Endothelial cell of umbilical vein (primary cell): ENCODE data around the gene STOML1. TPM values are rescaled to one million over a fixed set of nuclear protein-coding genes. Genes with fewer than 3 reads are reported as not detected.

ENCODE experiments used
- BruUV-seq: library from RNA; stranded (reverse); fragments of 400-500 nt; replicated peaks from 2 replicates; lab custom pipeline; 2021; lab: Mats Ljungman, UMichigan
- CTCF ChIA-PET: fragments of 300-600, 350-600 bp; sonication (Branson Sonifier 250); formaldehyde crosslinking; loops from one replicate; lab custom pipeline; 2021; ENCODE audit warnings: antibody characterized with exemption, inconsistent platforms; lab: Charles Lee
- POLR2A ChIA-PET: fragments of 300-600, 350-600 bp; sonication (Branson Sonifier 250); formaldehyde crosslinking; loops from one replicate; lab custom pipeline; 2021; ENCODE audit warnings: antibody characterized with exemption, inconsistent platforms; lab: Charles Lee
- DNase-seq: peaks from one replicate; pipeline ENCODE4 v3.0.0-alpha.2; 2011; ENCODE audit warnings: low read depth, low spot score
- FAIRE-seq: peaks from 2 replicates; lab custom pipeline; 2011; peaks lifted over from hg19 to GRCh38; lab: Jason Lieb, UNC
- H2AFZ ChIP-seq: 2 replicates; pipeline ENCODE4 v1.6.0; 2012; ENCODE audit warnings: low read depth, low read length, control low read depth, inconsistent platforms
- H3K27ac ChIP-seq: 2 replicates; pipeline ENCODE4 v1.5.1; 2011; ENCODE audit warnings: low read depth, mild to moderate bottlenecking, control low read depth, low read length, moderate library complexity; ENCODE audit not compliant: insufficient read depth
- H3K27me3 ChIP-seq, 2 experiments: 2 replicates each; pipeline versions ENCODE4 v1.6.0 to v1.6.1; 2011; ENCODE audit warnings: low read length in 2 of 2, mixed read lengths in 1 of 2; ENCODE audit not compliant: control insufficient read depth in 2 of 2, insufficient read depth in 2 of 2
- H3K36me3 ChIP-seq, 2 experiments: 2 replicates in 1 of 2; 3 replicates in 1 of 2; pipeline ENCODE4 v1.5.1; 2011; ENCODE audit warnings: low read length in 2 of 2, mild to moderate bottlenecking in 1 of 2, moderate library complexity in 1 of 2; ENCODE audit not compliant: control insufficient read depth in 2 of 2, insufficient read depth in 2 of 2; ENCODE audit errors: extremely low read depth in 1 of 2
- H3K4me1 ChIP-seq: 3 replicates; pipeline ENCODE4 v1.5.1; 2011; ENCODE audit warnings: mild to moderate bottlenecking, low read length; ENCODE audit not compliant: control insufficient read depth, insufficient read depth; ENCODE audit errors: extremely low read depth
- H3K4me2 ChIP-seq: 2 replicates; pipeline ENCODE4 v1.6.1; 2011; ENCODE audit warnings: low read length, control low read depth, mixed read lengths; ENCODE audit not compliant: insufficient read depth
- H3K4me3 ChIP-seq, 3 experiments: fragments of 200-600 bp in 1 of 3; sonication (generic), shearing (Covaris generic) in 1 of 3; replicated peaks in 1 of 3; 2 replicates each; pipeline ENCODE4 v1.5.1; 2011 to 2016; ENCODE audit warnings: control low read depth in 3 of 3, low read length in 3 of 3, mild to moderate bottlenecking in 2 of 3, inconsistent platforms in 1 of 3, low read depth in 1 of 3, moderate library complexity in 1 of 3; ENCODE audit not compliant: insufficient read depth in 1 of 3
- H3K79me2 ChIP-seq: 2 replicates; pipeline ENCODE4 v1.6.0; 2012; ENCODE audit warnings: low read length, inconsistent platforms; ENCODE audit not compliant: control insufficient read depth, insufficient read depth
- H3K9ac ChIP-seq: replicated peaks from 2 replicates; pipeline ENCODE3; 2011; ENCODE audit warnings: low read length, control low read depth; ENCODE audit not compliant: insufficient read depth; ENCODE audit errors: extremely low read depth
- H3K9me1 ChIP-seq: replicated peaks from 3 replicates; pipeline ENCODE4 v1.6.0; 2011; ENCODE audit warnings: mild to moderate bottlenecking, low read length; ENCODE audit not compliant: control insufficient read depth, insufficient read depth; ENCODE audit errors: extremely low read depth
- H3K9me3 ChIP-seq: replicated peaks from 2 replicates; pipeline ENCODE4 v1.5.1; 2012; ENCODE audit warnings: low read length, inconsistent platforms; ENCODE audit not compliant: control insufficient read depth, insufficient read depth
- H4K20me1 ChIP-seq: replicated peaks from 2 replicates; pipeline ENCODE3; 2011; ENCODE audit warnings: mild to moderate bottlenecking, low read length; ENCODE audit not compliant: control insufficient read depth, insufficient read depth; ENCODE audit errors: extremely low read depth
- CTCF ChIP-seq, 2 donors: IDR thresholded peaks; 1 replicate in 1 of 2; 2 replicates in 1 of 2; pipeline ENCODE4 v1.5.1; 2011; ENCODE audit warnings: low read length in 2 of 2, mild to moderate bottlenecking in 2 of 2, moderate library complexity in 2 of 2, control low read depth in 1 of 2, inconsistent platforms in 1 of 2, low read depth in 1 of 2; ENCODE audit not compliant: insufficient read depth in 1 of 2; ENCODE audit errors: extremely low read depth in 1 of 2
- EZH2 ChIP-seq: IDR thresholded peaks from 2 replicates; pipeline ENCODE4 v1.6.1; 2012; ENCODE audit warnings: borderline replicate concordance, low read depth, mild to moderate bottlenecking, moderate library complexity, low read length, inconsistent platforms; ENCODE audit not compliant: severe bottlenecking
- FOS ChIP-seq: IDR thresholded peaks from 2 replicates; pipeline ENCODE4 v1.6.1; 2011; ENCODE audit warnings: mild to moderate bottlenecking, low read length, moderate library complexity, borderline replicate concordance; ENCODE audit not compliant: insufficient read depth
- GATA2 ChIP-seq: IDR thresholded peaks from 2 replicates; pipeline ENCODE4 v1.7.0; 2011; ENCODE audit warnings: low read depth, mild to moderate bottlenecking, moderate library complexity, mixed read lengths, low read length; ENCODE audit not compliant: insufficient read length, insufficient read depth
- JUN ChIP-seq: IDR thresholded peaks from 2 replicates; pipeline ENCODE4 v1.6.1; 2011; ENCODE audit warnings: borderline replicate concordance, low read depth; ENCODE audit not compliant: insufficient read length, insufficient read depth
- MAX ChIP-seq: IDR thresholded peaks from 2 replicates; pipeline ENCODE4 v1.6.1; 2011; ENCODE audit not compliant: insufficient read depth, insufficient read length
- MYC ChIP-seq: IDR thresholded peaks from one replicate; pipeline ENCODE4 v1.6.1; 2011; ENCODE audit warnings: mild to moderate bottlenecking, low read depth, low read length
- POLR2A ChIP-seq: IDR thresholded peaks from 2 replicates; pipeline ENCODE4 v1.6.1; 2012; ENCODE audit warnings: low read depth, mild to moderate bottlenecking, control low read depth, low read length
- POLR2AphosphoS5 ChIP-seq: IDR thresholded peaks from 2 replicates; pipeline ENCODE4 v1.6.1; 2012; ENCODE audit warnings: low read depth, mild to moderate bottlenecking, control low read depth, low read length, moderate library complexity; ENCODE audit not compliant: insufficient read depth
- dilution Hi-C: fragments of 300-500 bp; cut with MboI; formaldehyde crosslinking; loops from one replicate; pipeline ENCODE4 v1.15.0; 2019; ENCODE audit warnings: low sequenced_read_pairs; ENCODE audit not compliant: extremely low pct_ligation_motif_present
- intact Hi-C: fragments of 100-400 bp; cut with micrococcal nuclease; formaldehyde crosslinking; loops from one replicate; pipeline ENCODE4 v1.10.0; 2022
- polyA plus RNA-seq, 4 experiments: library from polyadenylated mRNA; depleted of rRNA in 3 of 4; stranded (reverse) in 3 of 4; unstranded in 1 of 4; fragments of >200 nt; gene quantifications; 2 replicates each; pipeline versions ENCODE4 v1.2.1 to v1.2.3, GENCODE V29; 2011 to 2012; ENCODE audit warnings: missing spikeins in 1 of 4
- total RNA-seq: library from RNA; stranded (reverse); gene quantifications from 2 replicates; pipeline ENCODE4 v1.2.3, GENCODE V29; 2021

STOML1 gene
- total and polyA plus RNA-seq, 2 donors (not counting 3 experiments of a cell fraction or from before 2014, with no cell fraction given): 12.9 to 15.4 TPM

- no peaks in the 10 kb centered on the region for H3K79me2 ChIP-seq
- peak; percentile 49 for DNase-seq
- no peak overlapping the region for H3K9ac ChIP-seq
- H3K27me3 ChIP-seq: no peaks in the 10 kb centered on the region
- CTCF ChIA-PET: interaction anchor here (0.9 to 7.0 kb wide), 8 partner anchors 9 to 333 kb away, joined by 3 to 53 read pairs (median 4); no protein-coding TSS in a partner anchor
- no TSS peak for BruUV-seq
- intact Hi-C loops: no loop called here
- H3K36me3 ChIP-seq: no peaks in the 10 kb centered on the region
- no peak overlapping the region for H2AFZ ChIP-seq
- peaks cover 56% of the 10 kb centered on the region for H3K4me1 ChIP-seq
- POLR2A ChIA-PET: no interaction called here
- FAIRE-seq: peak; percentile 83
- H3K9me3 ChIP-seq: no peaks in the 10 kb centered on the region
- H3K27ac ChIP-seq: peak overlapping the region; percentile 26
- dilution Hi-C loops: no loop called here
- no peaks in the 10 kb centered on the region for H4K20me1 ChIP-seq
- no peak for TF ChIP-seq CTCF (IDR thresholded peaks at IDR 0.05; ENCODE audit: extremely low read depth in 1 of 2, insufficient read depth in 1 of 2, low read depth in 1 of 2, low read length in 2 of 2)
- no peak for TF ChIP-seq GATA2
- no peak for TF ChIP-seq FOS
- no peak for TF ChIP-seq JUN
- TF ChIP-seq MAX: no peak
- TF ChIP-seq EZH2: no peak
- no peak for TF ChIP-seq POLR2A
- TF ChIP-seq POLR2AphosphoS5: no peak
- TF ChIP-seq MYC: no peak
- no peaks in the 10 kb centered on the region for H3K9me1 ChIP-seq
- no peak overlapping the region for H3K4me2 ChIP-seq
- H3K4me3 ChIP-seq: no peak overlapping the region
These were observed 4.2 kb downstream of the STOML1 start for GRCh38 chr15:73987681-73988444.
